ENCODE data around the gene ARID3C.

DNA sequence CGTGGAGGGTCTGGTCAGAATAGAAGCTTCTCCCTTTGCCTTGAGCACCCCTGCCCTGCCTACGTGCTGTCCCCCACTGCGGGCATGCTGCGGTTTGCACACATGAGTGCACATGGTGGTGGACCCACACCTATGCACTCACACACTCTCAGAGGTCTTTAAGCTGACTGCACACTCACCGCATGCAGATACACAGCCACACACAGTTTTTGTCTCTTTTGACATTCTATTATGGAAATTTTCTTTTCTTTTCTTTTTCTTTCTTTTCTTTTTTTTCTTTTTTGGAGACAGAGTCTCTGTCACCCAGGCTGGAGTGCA, 584 bp upstream of the ARID3C start:
- TF ChIP-seq EP300 (IDR thresholded peaks at IDR 0.05) = no peak
- TF ChIP-seq, protein P1, sequence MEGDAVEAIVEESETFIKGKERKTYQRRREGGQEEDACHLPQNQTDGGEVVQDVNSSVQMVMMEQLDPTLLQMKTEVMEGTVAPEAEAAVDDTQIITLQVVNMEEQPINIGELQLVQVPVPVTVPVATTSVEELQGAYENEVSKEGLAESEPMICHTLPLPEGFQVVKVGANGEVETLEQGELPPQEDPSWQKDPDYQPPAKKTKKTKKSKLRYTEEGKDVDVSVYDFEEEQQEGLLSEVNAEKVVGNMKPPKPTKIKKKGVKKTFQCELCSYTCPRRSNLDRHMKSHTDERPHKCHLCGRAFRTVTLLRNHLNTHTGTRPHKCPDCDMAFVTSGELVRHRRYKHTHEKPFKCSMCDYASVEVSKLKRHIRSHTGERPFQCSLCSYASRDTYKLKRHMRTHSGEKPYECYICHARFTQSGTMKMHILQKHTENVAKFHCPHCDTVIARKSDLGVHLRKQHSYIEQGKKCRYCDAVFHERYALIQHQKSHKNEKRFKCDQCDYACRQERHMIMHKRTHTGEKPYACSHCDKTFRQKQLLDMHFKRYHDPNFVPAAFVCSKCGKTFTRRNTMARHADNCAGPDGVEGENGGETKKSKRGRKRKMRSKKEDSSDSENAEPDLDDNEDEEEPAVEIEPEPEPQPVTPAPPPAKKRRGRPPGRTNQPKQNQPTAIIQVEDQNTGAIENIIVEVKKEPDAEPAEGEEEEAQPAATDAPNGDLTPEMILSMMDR (IDR thresholded peaks at IDR 0.05) = no peak

Data from gastroesophageal sphincter (tissue), 3 donors.